HepG2 (cell line): ENCODE measurements around the gene GPS1.

Source experiments
- CREB1 ChIP-seq, 2 experiments: fragments of 450-650 bp in 1 of 2; IDR thresholded peaks; 2 replicates each; pipeline ENCODE4 v1.6.1; 2016 to 2017; ENCODE audit warnings: control low read depth in 1 of 2, mild to moderate bottlenecking in 1 of 2, missing compliant biosample characterization in 1 of 2, missing genetic modification characterization in 1 of 2
- CTCF ChIP-seq: sonication (generic); formaldehyde crosslinking; IDR thresholded peaks from 2 replicates; pipeline ENCODE4 v1.5.0; 2020; ENCODE audit warnings: mild to moderate bottlenecking, missing genetic modification reagents, moderate library complexity
- KDM4B ChIP-seq: sonication (generic); formaldehyde crosslinking; IDR thresholded peaks from 2 replicates; pipeline ENCODE4 v1.4.0; 2020; ENCODE audit warnings: missing genetic modification reagents
- POGZ ChIP-seq: sonication (generic); formaldehyde crosslinking; IDR thresholded peaks from 2 replicates; pipeline ENCODE4 v1.4.0; 2020; ENCODE audit warnings: mild to moderate bottlenecking, missing genetic modification reagents
- PRDM15 ChIP-seq: sonication (generic); formaldehyde crosslinking; IDR thresholded peaks from 2 replicates; pipeline ENCODE4 v1.4.0; 2020; ENCODE audit warnings: missing genetic modification reagents
- PREB ChIP-seq: sonication (generic); formaldehyde crosslinking; IDR thresholded peaks from 2 replicates; pipeline ENCODE4 v1.4.0; 2020; ENCODE audit warnings: missing genetic modification reagents
- THAP7 ChIP-seq: sonication (generic); formaldehyde crosslinking; IDR thresholded peaks from 2 replicates; pipeline ENCODE4 v1.8.1; 2023; ENCODE audit warnings: mild to moderate bottlenecking, missing genetic modification reagents
- YY1 ChIP-seq: IDR thresholded peaks from 2 replicates; pipeline ENCODE4 v1.6.1; 2011; ENCODE audit warnings: low read length, low read depth, moderate library complexity, mild to moderate bottlenecking; ENCODE audit not compliant: insufficient read depth, insufficient replicate concordance
- ZBTB4 ChIP-seq: sonication (generic); formaldehyde crosslinking; IDR thresholded peaks from 2 replicates; pipeline ENCODE4 v1.4.0; 2020; ENCODE audit warnings: missing genetic modification reagents, mild to moderate bottlenecking, borderline replicate concordance
- ZNF101 ChIP-seq: sonication (generic); formaldehyde crosslinking; IDR thresholded peaks from 2 replicates; pipeline ENCODE4 v1.4.0; 2020; ENCODE audit warnings: mild to moderate bottlenecking, low read depth, missing genetic modification reagents, borderline replicate concordance
- ZNF597 ChIP-seq: sonication (generic); formaldehyde crosslinking; IDR thresholded peaks from 2 replicates; pipeline ENCODE4 v1.5.0; 2020; ENCODE audit warnings: missing genetic modification reagents
- ZNF629 ChIP-seq: sonication (generic); formaldehyde crosslinking; conservative IDR thresholded peaks from 2 replicates; pipeline ENCODE4 v1.5.0; 2020; ENCODE audit warnings: missing genetic modification reagents
- ZNF878 ChIP-seq: sonication (generic); formaldehyde crosslinking; IDR thresholded peaks from 2 replicates; pipeline ENCODE4 v1.8.1; 2023; ENCODE audit warnings: mild to moderate bottlenecking, missing genetic modification reagents, moderate library complexity

GRCh38 chr17:82081966-82082365, 30.3 kb downstream of the GPS1 start:
- TF ChIP-seq PRDM15: no peak
- TF ChIP-seq THAP7 (CRISPR knock-in tag): no peak
- no peak for TF ChIP-seq KDM4B (CRISPR knock-in tag)
- no peak for TF ChIP-seq ZNF629 (CRISPR knock-in tag)
- TF ChIP-seq ZNF597 (CRISPR knock-in tag): no peak
- no peak for TF ChIP-seq ZNF878 (CRISPR knock-in tag)
- no peak for TF ChIP-seq YY1
- TF ChIP-seq POGZ: no peak
- TF ChIP-seq ZNF101 (CRISPR knock-in tag): no peak
- TF ChIP-seq PREB: no peak
- TF ChIP-seq ZBTB4 (CRISPR knock-in tag): no peak
- no peak for TF ChIP-seq CREB1 (IDR thresholded peaks at IDR 0.05)
- TF ChIP-seq CREB1 (CRISPR knock-in tag; IDR thresholded peaks at IDR 0.05): no peak
- no peak for TF ChIP-seq CTCF (CRISPR knock-in tag)
